ENCODE measurements around the gene NEU1.
"Not testable (repeated sequence)": the region's sequence is repeated elsewhere in the genome, so short reads cannot be mapped to it uniquely, and the experiment has no call there.

Gene NEU1

GRCh38 chr6:31815025-31815838 is 47.4 kb downstream of the NEU1 start, which contains the start of the genes HSPA1A and HSPA1L:
TSS of gene HSPA1A (plus strand) at chr6:31815543. CDS start at chr6:31815757, 214 bp downstream.
TSS of gene HSPA1L (minus strand) at chr6:31815283. CDS start at chr6:31811972, 3,311 bp downstream.
- H3K4me3 ChIP-seq (ENCODE audit: low read length): peak within 1 kb of the TSS; percentile 97

DNA sequence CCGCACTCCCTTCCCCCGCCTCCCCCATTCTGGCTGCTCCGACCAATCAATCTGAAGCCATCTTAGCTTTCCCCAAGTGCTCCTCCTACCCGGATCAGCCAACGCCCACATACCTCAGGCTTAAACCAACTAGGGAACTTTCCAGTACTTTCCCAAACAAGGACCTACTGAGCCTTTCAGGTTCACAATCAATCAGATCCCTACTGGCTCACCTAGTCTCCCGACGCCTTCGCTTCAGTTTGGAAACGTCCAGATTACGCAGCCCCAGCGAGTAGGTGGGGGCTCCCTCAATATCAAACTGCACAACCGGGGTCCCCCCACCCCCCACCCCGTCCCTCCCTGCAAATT is 48.0 kb downstream of the NEU1 start:
- H3K27ac ChIP-seq (ENCODE audit: low read depth, low read length): peak overlapping the region; percentile 97
- H3K4me1 ChIP-seq (ENCODE audit: control insufficient read depth, insufficient read depth, low read length): peaks cover 6% of the 10 kb centered on the region
- peak overlapping the region; percentile 48 for H3K4me3 ChIP-seq (ENCODE audit: low read length)
- no peaks in the 10 kb centered on the region for H3K36me3 ChIP-seq (ENCODE audit: control insufficient read depth, insufficient read depth, low read length)
- no peaks in the 10 kb centered on the region for H3K27me3 ChIP-seq (ENCODE audit: control insufficient read depth, insufficient read depth, low read length)
- no peak overlapping the region for H3K9ac ChIP-seq (ENCODE audit: low read length)

More at GRCh38 chr6:31815025-31815838, 47.4 kb downstream of the NEU1 start, which contains the start of the genes HSPA1A and HSPA1L:
- no peaks in the 10 kb centered on the region for H3K36me3 ChIP-seq (ENCODE audit: control insufficient read depth, insufficient read depth, low read length)
- H3K27ac ChIP-seq (ENCODE audit: low read depth, low read length): peak within 1 kb of the TSS; percentile 97
- H3K4me1 ChIP-seq (ENCODE audit: control insufficient read depth, insufficient read depth, low read length): peaks cover 6% of the 10 kb centered on the region
- H3K9ac ChIP-seq (ENCODE audit: low read length): peak within 1 kb of the TSS; percentile 90
- no peaks in the 10 kb centered on the region for H3K27me3 ChIP-seq (ENCODE audit: control insufficient read depth, insufficient read depth, low read length)

DNA sequence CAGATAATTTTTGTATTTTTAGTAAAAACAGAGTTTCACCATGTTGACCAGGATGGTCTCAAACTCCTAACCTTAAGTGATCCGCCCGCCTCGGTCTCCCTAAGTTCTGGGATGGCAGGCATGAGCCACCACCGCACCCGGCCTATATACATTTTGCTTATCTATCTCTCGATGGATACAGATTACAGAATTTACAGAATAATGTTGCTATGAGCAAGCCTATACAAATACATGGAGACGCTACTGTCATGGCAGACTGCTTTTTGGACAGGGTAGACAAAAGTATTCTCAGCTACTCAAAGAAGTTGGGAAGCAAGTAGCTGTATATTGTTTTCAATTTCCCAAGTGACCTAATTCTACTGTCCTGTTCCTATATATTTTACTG is 49.2 kb downstream of the NEU1 start:
- H3K4me3 ChIP-seq (ENCODE audit: low read length): peak overlapping the region; percentile 22
- no peak overlapping the region for H3K9ac ChIP-seq (ENCODE audit: low read length)
- H3K36me3 ChIP-seq (ENCODE audit: control insufficient read depth, insufficient read depth, low read length): no peaks in the 10 kb centered on the region
- H3K27me3 ChIP-seq (ENCODE audit: control insufficient read depth, insufficient read depth, low read length): no peaks in the 10 kb centered on the region
- peaks cover 6% of the 10 kb centered on the region for H3K4me1 ChIP-seq (ENCODE audit: control insufficient read depth, insufficient read depth, low read length)
- H3K27ac ChIP-seq (ENCODE audit: low read depth, low read length): peak overlapping the region; percentile 84

- Histone ChIP-seq H3K4me1 (ENCODE audit: control insufficient read depth, insufficient read depth, low read length) (peaks cover 7% of the 10 kb centered on the region), H3K9ac (ENCODE audit: low read length) (no peak overlapping the region), H3K27me3 (ENCODE audit: control insufficient read depth, insufficient read depth, low read length) (no peaks in the 10 kb centered on the region), H3K4me3 (ENCODE audit: low read length) (no peak overlapping the region), H3K36me3 (ENCODE audit: control insufficient read depth, insufficient read depth, low read length) (no peaks in the 10 kb centered on the region), H3K27ac (ENCODE audit: low read depth, low read length) (no peak overlapping the region)
These were observed 51.0 kb downstream of the NEU1 start for GRCh38 chr6:31811645-31812044.

DNA sequence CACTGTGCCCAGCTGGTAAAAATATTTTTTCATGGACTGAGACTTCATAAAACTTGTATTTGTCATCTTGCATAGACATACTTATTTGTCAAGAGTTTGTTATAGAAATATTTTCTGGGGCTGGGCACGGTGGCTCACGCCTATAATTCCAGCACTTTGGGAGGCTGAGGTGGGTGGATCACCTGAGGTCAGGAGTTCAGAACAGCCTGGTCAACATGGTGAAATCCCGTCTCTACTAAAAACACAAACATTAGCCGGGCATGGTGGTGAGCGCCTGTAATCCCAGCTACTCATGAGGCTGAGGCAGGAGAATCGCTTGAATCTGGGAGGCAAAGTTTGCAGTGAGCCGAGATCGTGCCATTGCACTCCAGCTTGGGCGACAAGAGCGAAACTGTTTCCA is 54.0 kb downstream of the NEU1 start:
- H3K4me3 ChIP-seq (ENCODE audit: low read length); H3K27me3 ChIP-seq (ENCODE audit: control insufficient read depth, insufficient read depth, low read length); H3K36me3 ChIP-seq (ENCODE audit: control insufficient read depth, insufficient read depth, low read length); H3K9ac ChIP-seq (ENCODE audit: low read length); H3K27ac ChIP-seq (ENCODE audit: low read depth, low read length): not testable (repeated sequence)
- peaks cover 13% of the 10 kb centered on the region for H3K4me1 ChIP-seq (ENCODE audit: control insufficient read depth, insufficient read depth, low read length)
